ENCODE measurements around the gene ASPN. TPM values are rescaled to one million over a fixed set of nuclear protein-coding genes. Genes with fewer than 3 reads are reported as not detected.

Gene ASPN
- total RNA-seq = 33.6 and 35.3 TPM in 2 replicates
- polyA plus RNA-seq = 12.5 and 14.0 TPM in 2 replicates

GRCh38 chr9:92482329-92482728 is at the start of gene ASPN:
Gene ASPN, minus strand, starts transcription at chr9:92482506.
- Histone ChIP-seq H3K9me2 (replicated peaks; ENCODE audit: insufficient read depth) (no peaks in the 10 kb centered on the region), H3K27ac (peak within 1 kb of the TSS; percentile 82), H3K9me3 (ENCODE audit: low read depth) (no peaks in the 10 kb centered on the region), H3K27me3 (no peaks in the 10 kb centered on the region), H4K20me1 (ENCODE audit: insufficient read depth, poor library complexity, severe bottlenecking) (no peaks in the 10 kb centered on the region), H2AFZ (no peak within 1 kb of the TSS), H3K4me3 (no peak within 1 kb of the TSS), H3K79me2 (no peaks in the 10 kb centered on the region), H3K4me1 (ENCODE audit: insufficient read depth) (peaks cover 12% of the 10 kb centered on the region), H3K36me3 (replicated peaks; ENCODE audit: insufficient read depth, low read depth) (no peaks in the 10 kb centered on the region), H3K4me2 (peak within 1 kb of the TSS; percentile 16)
- TF ChIP-seq EZH2phosphoT487 (IDR thresholded peaks at IDR 0.05; ENCODE audit: low read depth, severe bottlenecking, unreplicated experiment) (no peak), CTCF (IDR thresholded peaks at IDR 0.05; ENCODE audit: poor library complexity) (no peak), EZH2 (IDR thresholded peaks at IDR 0.05; ENCODE audit: borderline replicate concordance) (no peak)
- WGBS (ENCODE audit: low lambda C conversion rate, missing lambda C conversion rate) = 58% methylated on average over 3 of the region's 3 CpGs
- DNase-seq (ENCODE audit: low spot score) = peak; percentile 32

DNA sequence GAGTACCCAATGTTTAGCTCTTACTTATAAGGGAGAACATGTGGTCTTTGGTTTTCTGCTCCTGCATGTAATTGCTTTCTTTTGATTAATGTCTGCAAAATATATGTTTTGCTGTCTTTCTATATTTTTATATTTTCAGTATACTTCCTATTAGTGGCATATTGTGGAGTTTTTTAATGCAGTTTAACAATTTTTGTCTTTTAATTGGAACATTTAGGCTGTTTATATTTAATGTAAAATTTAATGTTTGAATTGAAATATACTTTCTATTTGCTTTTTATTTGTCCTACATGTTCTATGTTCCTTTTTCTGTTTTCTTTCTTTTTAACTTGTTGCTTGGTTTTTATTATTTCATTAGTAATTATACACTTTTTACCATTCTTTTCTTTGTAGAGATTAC is 48.6 kb upstream of the ASPN start:
- H4K20me1 ChIP-seq (ENCODE audit: insufficient read depth, poor library complexity, severe bottlenecking) = no peaks in the 10 kb centered on the region
- no peak for DNase-seq (ENCODE audit: low spot score)
- H3K4me1 ChIP-seq (ENCODE audit: insufficient read depth) = no peaks in the 10 kb centered on the region
- no peaks in the 10 kb centered on the region for H3K9me3 ChIP-seq (ENCODE audit: low read depth)
- H3K27me3 ChIP-seq = no peaks in the 10 kb centered on the region
- no peak overlapping the region for H3K4me2 ChIP-seq
- no peak overlapping the region for H3K27ac ChIP-seq
- H3K36me3 ChIP-seq (replicated peaks; ENCODE audit: insufficient read depth, low read depth) = no peaks in the 10 kb centered on the region
- H2AFZ ChIP-seq = no peak overlapping the region
- no peaks in the 10 kb centered on the region for H3K79me2 ChIP-seq
- no peaks in the 10 kb centered on the region for H3K9me2 ChIP-seq (replicated peaks; ENCODE audit: insufficient read depth)
- no peak overlapping the region for H3K4me3 ChIP-seq
- TF ChIP-seq EZH2 (IDR thresholded peaks at IDR 0.05; ENCODE audit: borderline replicate concordance) = no peak
- TF ChIP-seq CTCF (IDR thresholded peaks at IDR 0.05; ENCODE audit: poor library complexity) = no peak
- no peak for TF ChIP-seq EZH2phosphoT487 (IDR thresholded peaks at IDR 0.05; ENCODE audit: low read depth, severe bottlenecking, unreplicated experiment)

GRCh38 chr9:92529124-92529523 is 46.8 kb upstream of the ASPN start:
- Histone ChIP-seq H3K27ac (no peak overlapping the region), H3K9me3 (ENCODE audit: low read depth) (no peaks in the 10 kb centered on the region), H3K4me2 (no peak overlapping the region), H3K9me2 (replicated peaks; ENCODE audit: insufficient read depth) (no peaks in the 10 kb centered on the region), H3K79me2 (no peaks in the 10 kb centered on the region), H3K4me1 (ENCODE audit: insufficient read depth) (no peaks in the 10 kb centered on the region), H3K36me3 (replicated peaks; ENCODE audit: insufficient read depth, low read depth) (no peaks in the 10 kb centered on the region), H3K4me3 (no peak overlapping the region), H3K27me3 (no peaks in the 10 kb centered on the region), H2AFZ (no peak overlapping the region), H4K20me1 (ENCODE audit: insufficient read depth, poor library complexity, severe bottlenecking) (no peaks in the 10 kb centered on the region)
- WGBS (ENCODE audit: low lambda C conversion rate, missing lambda C conversion rate) = over 99% methylated on average over 3 of the region's 3 CpGs
- no peak for DNase-seq (ENCODE audit: low spot score)
- TF ChIP-seq CTCF (IDR thresholded peaks at IDR 0.05; ENCODE audit: poor library complexity) (no peak), EZH2 (IDR thresholded peaks at IDR 0.05; ENCODE audit: borderline replicate concordance) (no peak), EZH2phosphoT487 (IDR thresholded peaks at IDR 0.05; ENCODE audit: low read depth, severe bottlenecking, unreplicated experiment) (no peak)

DNA sequence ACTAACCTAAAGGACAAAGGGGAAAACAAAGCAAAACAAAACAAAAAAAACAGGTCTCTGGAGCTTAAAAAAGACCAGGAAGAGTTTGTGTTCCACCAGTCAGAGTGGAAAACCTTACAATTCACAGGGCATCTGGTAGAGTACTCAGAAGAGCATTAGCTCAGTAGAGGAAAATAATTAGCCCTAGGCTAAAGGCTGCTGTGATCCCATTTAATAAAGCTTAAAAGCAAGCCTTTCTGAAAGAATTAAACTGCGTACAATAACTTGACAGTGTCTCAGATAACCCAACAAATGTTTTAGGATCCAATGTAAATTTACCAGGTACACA is 46.2 kb upstream of the ASPN start:
- Histone ChIP-seq H4K20me1 (ENCODE audit: insufficient read depth, poor library complexity, severe bottlenecking) (no peaks in the 10 kb centered on the region), H2AFZ (no peak overlapping the region), H3K9me3 (ENCODE audit: low read depth) (no peaks in the 10 kb centered on the region), H3K27ac (no peak overlapping the region), H3K4me3 (no peak overlapping the region), H3K4me1 (ENCODE audit: insufficient read depth) (peaks cover under 1% of the 10 kb centered on the region), H3K79me2 (no peaks in the 10 kb centered on the region), H3K4me2 (no peak overlapping the region), H3K9me2 (replicated peaks; ENCODE audit: insufficient read depth) (no peaks in the 10 kb centered on the region), H3K27me3 (no peaks in the 10 kb centered on the region), H3K36me3 (replicated peaks; ENCODE audit: insufficient read depth, low read depth) (no peaks in the 10 kb centered on the region)
- TF ChIP-seq EZH2 (IDR thresholded peaks at IDR 0.05; ENCODE audit: borderline replicate concordance) = no peak
- 70% methylated on average over 1 of the region's 1 CpG for WGBS (ENCODE audit: low lambda C conversion rate, missing lambda C conversion rate)
- DNase-seq (ENCODE audit: low spot score) = no peak

Data from hepatocyte (in vitro differentiated cells).